Measurements from ENCODE around the gene ZNF235. TPM values are rescaled to one million over a fixed set of nuclear protein-coding genes. Genes with fewer than 3 reads are reported as not detected.

ZNF235 gene
- total RNA-seq, 6 experiments from 2014 or later, result 1.3 to 2.7 (median 1.9) TPM

DNA sequence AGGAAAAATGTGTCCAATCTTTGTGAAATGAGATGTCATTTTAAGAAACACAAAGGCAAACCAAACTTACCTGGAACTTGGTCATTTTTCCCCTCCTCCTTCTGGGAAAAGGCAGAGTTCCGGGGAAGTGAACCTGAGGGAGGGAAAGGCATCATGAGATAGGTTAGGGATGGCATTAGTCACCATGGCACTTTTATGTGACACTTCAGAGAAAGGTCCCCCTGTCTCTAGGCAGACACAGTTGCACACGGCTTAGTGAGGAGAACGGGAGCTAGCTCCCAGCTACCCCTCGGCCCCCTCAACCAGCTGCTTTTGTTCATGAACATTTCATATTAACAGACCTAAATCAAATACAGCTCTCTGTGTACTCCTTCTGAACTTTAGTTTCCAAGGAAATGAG is 1.5 kb downstream of the ZNF235 start:
- Histone ChIP-seq H3K27ac (no peak overlapping the region), H3K9me3 (no peaks in the 10 kb centered on the region), H3K27me3 (no peaks in the 10 kb centered on the region), H3K4me3 (no peak overlapping the region), H3K4me1 (peaks cover 0 to 6% (median 0%) of the 10 kb centered on the region in 4 donors), H3K36me3 (peaks cover 0 to 17% (median 10%) of the 10 kb centered on the region in 4 donors)
- DNase-seq (no peak), ATAC-seq (no peak)
- intact Hi-C loops (cut with DNase I), result no loop called here
- WGBS (ENCODE audit: insufficient coverage, low coverage, low lambda C conversion rate, missing lambda C conversion rate), result 84% methylated on average over 4 of the region's 4 CpGs
- TF ChIP-seq, protein P1, sequence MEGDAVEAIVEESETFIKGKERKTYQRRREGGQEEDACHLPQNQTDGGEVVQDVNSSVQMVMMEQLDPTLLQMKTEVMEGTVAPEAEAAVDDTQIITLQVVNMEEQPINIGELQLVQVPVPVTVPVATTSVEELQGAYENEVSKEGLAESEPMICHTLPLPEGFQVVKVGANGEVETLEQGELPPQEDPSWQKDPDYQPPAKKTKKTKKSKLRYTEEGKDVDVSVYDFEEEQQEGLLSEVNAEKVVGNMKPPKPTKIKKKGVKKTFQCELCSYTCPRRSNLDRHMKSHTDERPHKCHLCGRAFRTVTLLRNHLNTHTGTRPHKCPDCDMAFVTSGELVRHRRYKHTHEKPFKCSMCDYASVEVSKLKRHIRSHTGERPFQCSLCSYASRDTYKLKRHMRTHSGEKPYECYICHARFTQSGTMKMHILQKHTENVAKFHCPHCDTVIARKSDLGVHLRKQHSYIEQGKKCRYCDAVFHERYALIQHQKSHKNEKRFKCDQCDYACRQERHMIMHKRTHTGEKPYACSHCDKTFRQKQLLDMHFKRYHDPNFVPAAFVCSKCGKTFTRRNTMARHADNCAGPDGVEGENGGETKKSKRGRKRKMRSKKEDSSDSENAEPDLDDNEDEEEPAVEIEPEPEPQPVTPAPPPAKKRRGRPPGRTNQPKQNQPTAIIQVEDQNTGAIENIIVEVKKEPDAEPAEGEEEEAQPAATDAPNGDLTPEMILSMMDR (IDR thresholded peaks at IDR 0.05), result no peak
- TF ChIP-seq POLR2A (IDR thresholded peaks at IDR 0.05), result no peak

DNA sequence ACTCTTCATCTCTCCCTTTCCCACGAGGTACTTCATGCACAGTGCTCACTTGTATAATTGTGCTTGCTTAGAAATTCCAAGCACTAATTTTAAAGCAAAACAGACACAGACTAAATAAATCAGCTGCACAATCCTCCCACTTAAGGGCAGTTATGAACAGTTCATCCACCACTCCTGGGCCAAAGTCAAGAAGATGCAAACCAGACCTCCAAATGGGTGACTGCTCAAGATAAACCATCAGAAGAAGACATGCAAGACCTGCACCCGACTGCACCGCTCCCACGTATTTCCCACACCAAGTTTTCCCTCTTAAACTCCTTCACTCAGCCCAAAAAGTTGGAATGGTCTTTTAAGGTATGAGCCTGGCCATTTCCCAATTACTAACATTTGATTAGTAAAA is 19.9 kb downstream of the ZNF235 start:
- no peaks in the 10 kb centered on the region for H3K4me1 ChIP-seq
- DNase-seq, result no peak
- no peak for ATAC-seq
- WGBS (ENCODE audit: insufficient coverage, low coverage, low lambda C conversion rate, missing lambda C conversion rate), result 82% methylated on average over 4 of the region's 4 CpGs
- no peak for TF ChIP-seq POLR2A (IDR thresholded peaks at IDR 0.05)
- TF ChIP-seq, protein P1 (IDR thresholded peaks at IDR 0.05), result no peak
- H3K27me3 ChIP-seq, result no peaks in the 10 kb centered on the region
- no peak overlapping the region for H3K4me3 ChIP-seq
- H3K9me3 ChIP-seq, result peaks cover 0 to 20% (median 0%) of the 10 kb centered on the region in 4 donors
- intact Hi-C loops (cut with DNase I), result no loop called here
- peaks cover 0 to 28% (median 18%) of the 10 kb centered on the region in 4 donors for H3K36me3 ChIP-seq
- H3K27ac ChIP-seq, result no peak overlapping the region

DNA sequence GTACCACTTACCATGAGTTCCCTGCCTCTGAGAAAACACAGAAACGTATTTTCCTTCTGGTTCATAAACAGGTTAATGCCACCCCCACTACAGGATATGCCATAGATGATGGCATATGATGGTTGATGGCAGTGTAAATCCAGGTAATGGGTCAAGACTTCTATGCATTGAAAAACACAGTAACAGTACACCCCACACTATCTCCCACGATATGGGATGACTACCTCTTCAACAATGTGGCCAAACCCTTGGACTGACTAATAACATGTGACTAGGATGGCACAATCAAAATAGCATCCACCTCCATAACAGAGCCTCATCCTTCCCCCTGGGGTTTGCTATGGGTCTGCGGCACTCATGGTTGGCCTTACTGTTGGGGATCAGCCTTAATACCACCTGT is 22.0 kb downstream of the ZNF235 start:
- H3K27me3 ChIP-seq, result no peaks in the 10 kb centered on the region
- H3K36me3 ChIP-seq, result peaks cover 0 to 7% (median 4%) of the 10 kb centered on the region in 4 donors
- H3K4me3 ChIP-seq, result no peak overlapping the region
- no peaks in the 10 kb centered on the region for H3K4me1 ChIP-seq
- DNase-seq (no peak), ATAC-seq (no peak)
- WGBS (ENCODE audit: insufficient coverage, low coverage, low lambda C conversion rate, missing lambda C conversion rate), result 95% methylated on average over 3 of the region's 3 CpGs
- intact Hi-C loops (cut with DNase I), result no loop called here
- TF ChIP-seq, protein P1 (IDR thresholded peaks at IDR 0.05), result no peak
- no peak for TF ChIP-seq POLR2A (IDR thresholded peaks at IDR 0.05)
- H3K27ac ChIP-seq, result no peak overlapping the region
- H3K9me3 ChIP-seq, result peaks cover 0 to 35% (median 0%) of the 10 kb centered on the region in 4 donors

DNA sequence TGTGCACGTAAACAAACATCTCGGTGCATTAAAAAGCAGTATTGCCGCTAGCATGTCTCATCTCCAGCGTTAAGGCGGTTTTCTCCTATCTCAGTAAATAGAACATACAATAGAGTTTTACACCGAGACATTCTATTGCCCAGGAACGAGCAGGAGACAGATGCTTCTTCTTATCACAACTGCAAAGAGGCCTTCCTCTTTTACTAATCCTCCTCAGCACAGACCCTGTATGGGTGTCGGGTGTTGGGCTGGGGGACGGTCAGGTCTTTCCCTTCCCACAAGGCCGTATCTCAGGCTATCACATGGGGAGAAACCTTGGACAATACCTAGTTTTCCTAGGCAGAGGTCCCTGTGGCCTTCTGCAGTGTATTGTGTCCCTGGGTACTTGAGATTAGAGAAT is 23.9 kb downstream of the ZNF235 start:
- WGBS (ENCODE audit: insufficient coverage, low coverage, low lambda C conversion rate, missing lambda C conversion rate), result 91% methylated on average over 9 of the region's 10 CpGs
- Histone ChIP-seq H3K4me1 (no peaks in the 10 kb centered on the region), H3K9me3 (peaks cover 0 to 29% (median 0%) of the 10 kb centered on the region in 4 donors), H3K27ac (no peak overlapping the region), H3K4me3 (no peak overlapping the region), H3K27me3 (no peaks in the 10 kb centered on the region), H3K36me3 (no peaks in the 10 kb centered on the region)
- intact Hi-C loops (cut with DNase I), result no loop called here
- DNase-seq, result no peak
- no peak for TF ChIP-seq POLR2A (IDR thresholded peaks at IDR 0.05)
- TF ChIP-seq, protein P1 (IDR thresholded peaks at IDR 0.05), result no peak
- ATAC-seq, result no peak
